NCI-H82 treated with DMSO at 0.1 percent for 48 hours (cell line): ENCODE data around the gene OPHN1.
"Not testable (repeated sequence)": the region's sequence is repeated elsewhere in the genome, so short reads cannot be mapped to it uniquely, and the experiment has no call there.

Experiments used
- DNase-seq: peaks from one replicate; lab custom pipeline; 2025; ENCODE audit not compliant: unreplicated experiment; lab: John Stamatoyannopoulos, UW

Gene OPHN1

GRCh38 chrX:68363984-68364383, 69.3 kb downstream of the OPHN1 start:
- DNase-seq: no peak

GRCh38 chrX:68358679-68359078, 74.6 kb downstream of the OPHN1 start:
- no peak for DNase-seq

GRCh38 chrX:68355629-68355920, 77.7 kb downstream of the OPHN1 start:
- no peak for DNase-seq

- no peak for DNase-seq
Measured at GRCh38 chrX:68354879-68355628, 78.2 kb downstream of the OPHN1 start.

- DNase-seq: no peak
Measured at GRCh38 chrX:68345025-68345424, 88.3 kb downstream of the OPHN1 start.

- DNase-seq: no peak
Measured at GRCh38 chrX:68343551-68343950, 89.7 kb downstream of the OPHN1 start.

- DNase-seq: no peak
Measured at GRCh38 chrX:68332201-68332731, 101.0 kb downstream of the OPHN1 start.

- not testable (repeated sequence) for DNase-seq
Measured at GRCh38 chrX:68326841-68327240, 106.5 kb downstream of the OPHN1 start.

GRCh38 chrX:68307769-68308168, 125.5 kb downstream of the OPHN1 start:
- no peak for DNase-seq

GRCh38 chrX:68304602-68305001, 128.7 kb downstream of the OPHN1 start:
- no peak for DNase-seq

GRCh38 chrX:68299898-68300297, 133.4 kb downstream of the OPHN1 start:
- no peak for DNase-seq

GRCh38 chrX:68292471-68292870, 140.8 kb downstream of the OPHN1 start:
- no peak for DNase-seq

- DNase-seq: no peak
Measured at GRCh38 chrX:68288127-68288526, 145.2 kb downstream of the OPHN1 start.

GRCh38 chrX:68287419-68287818, 145.9 kb downstream of the OPHN1 start:
- DNase-seq: no peak

GRCh38 chrX:68286980-68287379, 146.3 kb downstream of the OPHN1 start:
- DNase-seq: no peak

GRCh38 chrX:68286076-68286475, 147.2 kb downstream of the OPHN1 start:
- DNase-seq: no peak

GRCh38 chrX:68284281-68284904, 148.9 kb downstream of the OPHN1 start:
- no peak for DNase-seq

- DNase-seq: no peak
Measured at GRCh38 chrX:68273887-68274286, 159.4 kb downstream of the OPHN1 start.

- not testable (repeated sequence) for DNase-seq
Measured at GRCh38 chrX:68264793-68265192, 168.5 kb downstream of the OPHN1 start.

- DNase-seq: no peak
Measured at GRCh38 chrX:68261060-68261672, 172.1 kb downstream of the OPHN1 start.

- no peak for DNase-seq
Measured at GRCh38 chrX:68256990-68257389, 176.3 kb downstream of the OPHN1 start.
